Type B pancreatic cell (in vitro differentiated cells): Measurements from ENCODE around the gene PDGFD. TPM values are rescaled to one million over a fixed set of nuclear protein-coding genes. Genes with fewer than 3 reads are reported as not detected.

Experiments
- DNase-seq: peaks from one replicate; pipeline ENCODE4 v3.0.0; 2021; ENCODE audit warnings: mixed read lengths; ENCODE audit not compliant: unreplicated experiment; ENCODE audit errors: extremely low spot score
- H3K27ac Mint-ChIP-seq: 2 replicates; pipeline ENCODE4 v1.8.0; 2021; ENCODE audit warnings: mild to moderate bottlenecking, mixed read lengths
- H3K27me3 Mint-ChIP-seq: 2 replicates; pipeline ENCODE4 v1.8.0; 2021; ENCODE audit warnings: mixed read lengths
- H3K36me3 Mint-ChIP-seq: 2 replicates; pipeline ENCODE4 v1.8.0; 2021; ENCODE audit warnings: mixed read lengths
- H3K4me1 Mint-ChIP-seq: one replicate; pipeline ENCODE4 v1.8.0; 2021; ENCODE audit warnings: mixed read lengths; ENCODE audit not compliant: unreplicated experiment
- H3K4me3 Mint-ChIP-seq: 2 replicates; pipeline ENCODE4 v1.8.0; 2021; ENCODE audit warnings: mild to moderate bottlenecking, mixed read lengths
- H3K9me3 Mint-ChIP-seq: 2 replicates; pipeline ENCODE4 v1.8.0; 2021; ENCODE audit warnings: mixed read lengths
- total RNA-seq: library from RNA; stranded (reverse); gene quantifications from 2 replicates; pipeline ENCODE4 v1.2.1, GENCODE V29; 2021; ENCODE audit warnings: low replicate concordance
- TF ChIP-seq, protein P1 (sequence below): fragments of 200-600 bp; sonication (generic); conservative IDR thresholded peaks from 2 replicates; pipeline ENCODE4 v1.5.0; 2021; ENCODE audit warnings: antibody characterized with exemption, mild to moderate bottlenecking

The PDGFD gene
- total RNA-seq, 1 donor from 2014 or later = 17.8 TPM

DNA sequence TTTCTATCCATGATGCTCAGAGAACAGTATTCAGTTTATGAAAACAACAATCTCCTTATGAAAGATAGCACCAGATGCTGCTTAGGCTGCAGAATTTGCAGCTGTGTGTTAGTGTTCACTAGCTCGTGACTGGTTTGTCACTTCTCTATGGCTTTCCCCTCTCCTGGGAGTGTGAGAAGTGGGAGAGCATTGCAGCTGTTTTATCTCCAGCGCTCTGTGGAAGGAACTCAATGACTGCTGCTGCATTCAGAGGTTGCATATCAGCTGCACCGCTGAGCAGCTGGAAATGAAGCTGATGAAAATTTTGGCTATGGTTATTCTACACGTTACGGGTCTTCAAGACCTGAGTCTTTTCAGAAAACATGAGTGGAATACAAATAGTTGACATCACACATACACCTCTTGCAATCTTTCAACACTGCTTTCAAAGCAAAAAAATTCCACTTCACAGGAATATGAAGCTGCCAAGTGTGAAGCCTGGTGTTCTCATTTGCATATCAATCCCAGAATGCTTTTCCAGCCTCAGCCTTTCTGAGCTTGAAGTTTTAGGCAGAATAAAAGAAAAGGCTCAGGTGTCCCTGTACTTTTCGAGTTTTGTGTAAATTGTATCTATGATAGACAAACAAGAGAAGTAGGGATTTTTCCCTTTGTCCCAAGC, 276.8 kb downstream of the PDGFD start:
- Mint-ChIP-seq H3K4me3 (no peak overlapping the region), H3K9me3 (peaks cover 12% of the 10 kb centered on the region), H3K27me3 (no peaks in the 10 kb centered on the region), H3K36me3 (peaks cover 5% of the 10 kb centered on the region), H3K4me1 (no peaks in the 10 kb centered on the region), H3K27ac (no peak overlapping the region)
- DNase-seq = no peak
- TF ChIP-seq, protein P1, sequence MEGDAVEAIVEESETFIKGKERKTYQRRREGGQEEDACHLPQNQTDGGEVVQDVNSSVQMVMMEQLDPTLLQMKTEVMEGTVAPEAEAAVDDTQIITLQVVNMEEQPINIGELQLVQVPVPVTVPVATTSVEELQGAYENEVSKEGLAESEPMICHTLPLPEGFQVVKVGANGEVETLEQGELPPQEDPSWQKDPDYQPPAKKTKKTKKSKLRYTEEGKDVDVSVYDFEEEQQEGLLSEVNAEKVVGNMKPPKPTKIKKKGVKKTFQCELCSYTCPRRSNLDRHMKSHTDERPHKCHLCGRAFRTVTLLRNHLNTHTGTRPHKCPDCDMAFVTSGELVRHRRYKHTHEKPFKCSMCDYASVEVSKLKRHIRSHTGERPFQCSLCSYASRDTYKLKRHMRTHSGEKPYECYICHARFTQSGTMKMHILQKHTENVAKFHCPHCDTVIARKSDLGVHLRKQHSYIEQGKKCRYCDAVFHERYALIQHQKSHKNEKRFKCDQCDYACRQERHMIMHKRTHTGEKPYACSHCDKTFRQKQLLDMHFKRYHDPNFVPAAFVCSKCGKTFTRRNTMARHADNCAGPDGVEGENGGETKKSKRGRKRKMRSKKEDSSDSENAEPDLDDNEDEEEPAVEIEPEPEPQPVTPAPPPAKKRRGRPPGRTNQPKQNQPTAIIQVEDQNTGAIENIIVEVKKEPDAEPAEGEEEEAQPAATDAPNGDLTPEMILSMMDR = no peak

DNA sequence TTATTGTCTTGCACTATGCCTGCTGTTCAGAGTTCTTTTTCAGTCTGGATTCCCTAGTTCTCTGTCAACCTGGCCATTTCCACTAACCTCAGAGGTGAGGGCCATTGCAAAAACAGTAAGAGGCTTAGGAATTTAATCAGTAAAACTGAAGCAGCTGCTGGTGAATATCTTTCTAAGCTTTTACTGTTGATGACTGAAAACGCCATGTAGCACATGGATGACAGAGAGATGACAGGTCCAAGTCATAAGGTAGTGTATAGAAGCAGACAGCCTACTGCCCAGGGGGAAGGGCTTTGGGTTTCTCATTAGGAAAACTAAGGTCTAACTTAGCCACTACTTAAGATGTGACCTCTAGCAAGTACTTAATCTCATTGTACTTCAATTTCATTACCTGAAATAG, 280.1 kb downstream of the PDGFD start:
- Mint-ChIP-seq H3K27ac (no peak overlapping the region), H3K36me3 (peaks cover 5% of the 10 kb centered on the region), H3K4me3 (no peak overlapping the region), H3K4me1 (no peaks in the 10 kb centered on the region), H3K27me3 (no peaks in the 10 kb centered on the region), H3K9me3 (peaks cover 5% of the 10 kb centered on the region)
- DNase-seq = no peak
- TF ChIP-seq, protein P1 = no peak

DNA sequence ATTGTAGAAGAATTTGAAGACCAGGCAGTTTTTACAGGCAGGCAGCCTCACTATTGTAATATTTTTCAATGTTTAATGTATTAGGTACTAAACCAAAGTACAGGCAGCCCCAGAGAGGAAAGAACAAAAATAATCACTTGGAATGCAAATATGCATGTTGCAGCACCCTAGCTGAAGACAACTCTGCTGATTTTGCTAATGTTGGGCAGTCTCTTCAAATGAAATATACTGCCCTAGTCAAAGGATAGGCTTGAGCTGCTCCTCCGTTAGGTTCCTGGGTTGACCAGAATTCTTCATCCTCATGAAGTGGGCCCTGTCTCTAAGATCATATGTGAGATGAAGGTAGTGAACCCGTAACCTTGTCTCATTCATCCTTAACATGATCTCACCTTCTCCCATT, 280.7 kb downstream of the PDGFD start:
- Mint-ChIP-seq H3K27ac (no peak overlapping the region), H3K4me1 (no peaks in the 10 kb centered on the region), H3K4me3 (no peak overlapping the region), H3K36me3 (no peaks in the 10 kb centered on the region), H3K27me3 (no peaks in the 10 kb centered on the region), H3K9me3 (peaks cover under 1% of the 10 kb centered on the region)
- TF ChIP-seq, protein P1 = no peak
- no peak for DNase-seq

DNA sequence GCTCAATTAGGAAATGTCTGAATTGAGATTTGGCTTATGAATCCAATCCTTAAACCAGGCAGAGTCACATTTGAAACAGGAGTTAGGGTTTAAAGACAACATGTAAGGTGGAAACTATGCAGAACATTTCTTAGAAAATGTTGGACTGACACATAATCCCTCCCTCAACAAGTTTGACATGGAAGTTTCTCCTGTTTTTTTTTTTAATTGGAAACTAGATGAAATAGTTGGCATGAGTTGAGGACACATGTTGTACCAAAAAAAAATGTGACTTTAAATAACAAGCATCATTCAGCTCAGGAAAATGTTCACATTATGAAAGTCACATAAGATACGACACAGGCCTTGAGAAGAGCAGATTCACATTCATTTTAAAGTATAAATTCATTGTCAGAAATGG, 282.4 kb downstream of the PDGFD start:
- Mint-ChIP-seq H3K27me3 (no peaks in the 10 kb centered on the region), H3K36me3 (no peaks in the 10 kb centered on the region), H3K4me3 (no peak overlapping the region), H3K27ac (no peak overlapping the region), H3K9me3 (peaks cover 11% of the 10 kb centered on the region), H3K4me1 (no peaks in the 10 kb centered on the region)
- TF ChIP-seq, protein P1 = no peak
- DNase-seq = no peak

DNA sequence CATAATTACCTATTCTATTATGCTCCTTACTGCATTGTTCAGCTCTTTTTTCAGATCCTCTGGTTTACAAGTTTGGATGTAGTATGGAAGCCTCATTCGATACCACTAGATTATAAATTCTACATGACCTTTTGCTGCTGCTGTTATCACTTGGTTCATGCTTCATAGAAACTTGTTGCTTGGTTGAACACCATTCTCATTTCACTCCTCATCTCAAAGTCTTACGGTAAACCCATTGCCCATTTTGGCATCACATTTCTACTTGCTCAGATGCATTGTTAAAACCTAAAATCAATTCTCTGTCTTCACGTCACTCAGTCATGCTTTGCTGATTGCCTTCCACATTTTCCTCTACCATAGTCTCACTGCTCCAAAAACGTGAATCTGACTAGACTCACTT, 283.0 kb downstream of the PDGFD start:
- Mint-ChIP-seq H3K4me3 (no peak overlapping the region), H3K36me3 (no peaks in the 10 kb centered on the region), H3K4me1 (no peaks in the 10 kb centered on the region), H3K27ac (no peak overlapping the region), H3K9me3 (peaks cover 11% of the 10 kb centered on the region), H3K27me3 (no peaks in the 10 kb centered on the region)
- TF ChIP-seq, protein P1 = no peak
- no peak for DNase-seq

DNA sequence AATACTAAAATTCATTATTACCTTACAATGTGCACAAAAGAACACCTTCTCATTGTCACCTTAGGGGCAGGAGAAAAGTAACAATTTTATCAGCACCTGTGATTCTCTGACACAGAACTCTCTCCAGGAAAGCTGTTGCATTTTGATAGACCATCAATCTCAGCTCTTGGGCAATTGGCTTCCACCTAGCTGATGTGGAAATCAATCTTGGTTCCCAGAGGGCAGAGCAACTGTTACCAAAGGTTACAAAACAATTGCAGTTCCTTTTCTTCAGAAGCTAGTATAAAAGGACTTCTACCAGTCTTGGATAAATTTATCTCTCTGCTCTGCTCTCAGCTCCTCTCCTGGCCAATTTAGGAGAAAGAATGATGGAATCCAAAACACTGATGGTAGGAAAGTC, 285.3 kb downstream of the PDGFD start:
- DNase-seq = no peak
- Mint-ChIP-seq H3K27me3 (no peaks in the 10 kb centered on the region), H3K4me3 (no peak overlapping the region), H3K27ac (no peak overlapping the region), H3K4me1 (no peaks in the 10 kb centered on the region), H3K36me3 (no peaks in the 10 kb centered on the region), H3K9me3 (peaks cover 11% of the 10 kb centered on the region)
- TF ChIP-seq, protein P1 = no peak
